Peyer's patch (tissue), 4 donors: ENCODE results near the gene TMEM204. TPM values are rescaled to one million over a fixed set of nuclear protein-coding genes. Genes with fewer than 3 reads are reported as not detected.

ENCODE experiments used
- DNase-seq, 3 donors: peaks; one replicate each; pipeline ENCODE4 v3.0.0-alpha.2; 2017 to 2019
- H3K27ac ChIP-seq, 4 donors: fragments of 200-600 bp; sonication (generic); one replicate each; pipeline ENCODE4 v1.5.1; 2016 to 2019
- H3K27me3 ChIP-seq, 2 donors: fragments of 200-600 bp; sonication (generic); one replicate each; pipeline ENCODE4 v1.5.1; 2019
- H3K36me3 ChIP-seq, 3 donors: fragments of 200-600 bp; sonication (generic); one replicate each; pipeline ENCODE4 v1.5.1; 2016 to 2019
- H3K4me1 ChIP-seq, 4 donors: fragments of 200-600 bp; sonication (generic); one replicate each; pipeline ENCODE4 v1.5.1; 2016 to 2019
- H3K4me3 ChIP-seq, 4 donors: fragments of 200-600 bp; sonication (generic); 1 replicate in 3 of 4; 2 replicates in 1 of 4; pipeline ENCODE4 v1.5.1; 2016 to 2019; ENCODE audit warnings: mild to moderate bottlenecking in 1 of 4
- H3K9me3 ChIP-seq, 4 donors: fragments of 200-600 bp; sonication (generic); one replicate each; pipeline ENCODE4 v1.5.1; 2016 to 2019; ENCODE audit warnings: mild to moderate bottlenecking in 1 of 4
- CTCF ChIP-seq, 6 experiments: fragments of 450-650 bp in 4 of 6; fragments of 200-600 bp in 2 of 6; sonication (generic) in 1 of 6; IDR thresholded peaks; one replicate each; pipeline ENCODE4 v1.5.1; 2017 to 2019; ENCODE audit warnings: antibody characterized with exemption in 6 of 6, mild to moderate bottlenecking in 3 of 6, moderate library complexity in 1 of 6
- POLR2A ChIP-seq, 2 donors: fragments of 450-650 bp; IDR thresholded peaks; one replicate each; pipeline ENCODE4 v1.5.1; 2017; ENCODE audit warnings: antibody characterized with exemption in 2 of 2, mild to moderate bottlenecking in 2 of 2, moderate library complexity in 2 of 2
- total RNA-seq, 4 donors: library from RNA; depleted of rRNA; stranded (reverse); fragments of >200 nt; gene quantifications; one replicate each; pipeline ENCODE4 v1.1.0, GENCODE V29; 2016

Gene TMEM204
- total RNA-seq, 4 donors from 2014 or later: 7.4 to 42.1 (median 11.6) TPM

GRCh38 chr16:1550696-1551095 is 17.2 kb downstream of the TMEM204 start:
- Histone ChIP-seq H3K4me3 (no peak overlapping the region), H3K27me3 (no peaks in the 10 kb centered on the region), H3K9me3 (no peaks in the 10 kb centered on the region), H3K4me1 (peaks cover 0 to 30% (median 2%) of the 10 kb centered on the region in 4 donors), H3K27ac (peak overlapping the region in 1 of 4 donors; percentile 36), H3K36me3 (peaks cover 0 to 10% (median 0%) of the 10 kb centered on the region in 3 donors)
- no peak for TF ChIP-seq CTCF (IDR thresholded peaks at IDR 0.05)
- no peak for TF ChIP-seq POLR2A (IDR thresholded peaks at IDR 0.05)
- DNase-seq: no peak

- H3K4me3 ChIP-seq: no peak overlapping the region
- TF ChIP-seq CTCF (IDR thresholded peaks at IDR 0.05) (no peak), POLR2A (IDR thresholded peaks at IDR 0.05) (no peak)
- H3K4me1 ChIP-seq: peaks cover 0 to 25% (median 0%) of the 10 kb centered on the region in 4 donors
- H3K36me3 ChIP-seq: peaks cover 0 to 13% (median 0%) of the 10 kb centered on the region in 3 donors
- DNase-seq: no peak
- H3K27me3 ChIP-seq: no peaks in the 10 kb centered on the region
- H3K27ac ChIP-seq: no peak overlapping the region
- H3K9me3 ChIP-seq: no peaks in the 10 kb centered on the region
These were observed 17.7 kb downstream of the TMEM204 start for GRCh38 chr16:1551166-1551565.

- no peak for TF ChIP-seq CTCF (IDR thresholded peaks at IDR 0.05)
- no peak for TF ChIP-seq POLR2A (IDR thresholded peaks at IDR 0.05)
- H3K36me3 ChIP-seq: peaks cover 0 to 20% (median 0%) of the 10 kb centered on the region in 3 donors
- H3K4me1 ChIP-seq: peaks cover 0 to 18% (median 0%) of the 10 kb centered on the region in 4 donors
- H3K9me3 ChIP-seq: no peaks in the 10 kb centered on the region
- H3K4me3 ChIP-seq: no peak overlapping the region
- no peak for DNase-seq
- H3K27ac ChIP-seq: no peak overlapping the region
- H3K27me3 ChIP-seq: no peaks in the 10 kb centered on the region
These were observed 18.7 kb downstream of the TMEM204 start for GRCh38 chr16:1552129-1552528.

GRCh38 chr16:1553946-1554825 is 20.7 kb downstream of the TMEM204 start:
- TF ChIP-seq CTCF (IDR thresholded peaks at IDR 0.05): no peak
- no peak for TF ChIP-seq POLR2A (IDR thresholded peaks at IDR 0.05)
- Histone ChIP-seq H3K4me3 (no peak overlapping the region), H3K27ac (no peak overlapping the region), H3K36me3 (peaks cover 0 to 36% (median 0%) of the 10 kb centered on the region in 3 donors), H3K4me1 (peaks cover 0 to 17% (median 0%) of the 10 kb centered on the region in 4 donors), H3K9me3 (no peaks in the 10 kb centered on the region), H3K27me3 (no peaks in the 10 kb centered on the region)
- no peak for DNase-seq

- H3K9me3 ChIP-seq: no peaks in the 10 kb centered on the region
- no peaks in the 10 kb centered on the region for H3K27me3 ChIP-seq
- no peak for DNase-seq
- no peak for TF ChIP-seq POLR2A (IDR thresholded peaks at IDR 0.05)
- TF ChIP-seq CTCF (IDR thresholded peaks at IDR 0.05): no peak
- H3K4me1 ChIP-seq: peaks cover 0 to 10% (median 0%) of the 10 kb centered on the region in 4 donors
- H3K27ac ChIP-seq: no peak overlapping the region
- peaks cover 0 to 36% (median 0%) of the 10 kb centered on the region in 3 donors for H3K36me3 ChIP-seq
- no peak overlapping the region for H3K4me3 ChIP-seq
These were observed 21.5 kb downstream of the TMEM204 start for GRCh38 chr16:1554826-1555445.
